HG03342 (cell line): Measurements from ENCODE around the gene HSPA12B.

ENCODE experiments used
- ATAC-seq: cut with Tn5 transposase; IDR thresholded peaks from one replicate; pipeline ENCODE4 v1.9.1; 2021; ENCODE audit warnings: mild to moderate bottlenecking, moderate library complexity; ENCODE audit not compliant: unreplicated experiment

Gene HSPA12B

DNA sequence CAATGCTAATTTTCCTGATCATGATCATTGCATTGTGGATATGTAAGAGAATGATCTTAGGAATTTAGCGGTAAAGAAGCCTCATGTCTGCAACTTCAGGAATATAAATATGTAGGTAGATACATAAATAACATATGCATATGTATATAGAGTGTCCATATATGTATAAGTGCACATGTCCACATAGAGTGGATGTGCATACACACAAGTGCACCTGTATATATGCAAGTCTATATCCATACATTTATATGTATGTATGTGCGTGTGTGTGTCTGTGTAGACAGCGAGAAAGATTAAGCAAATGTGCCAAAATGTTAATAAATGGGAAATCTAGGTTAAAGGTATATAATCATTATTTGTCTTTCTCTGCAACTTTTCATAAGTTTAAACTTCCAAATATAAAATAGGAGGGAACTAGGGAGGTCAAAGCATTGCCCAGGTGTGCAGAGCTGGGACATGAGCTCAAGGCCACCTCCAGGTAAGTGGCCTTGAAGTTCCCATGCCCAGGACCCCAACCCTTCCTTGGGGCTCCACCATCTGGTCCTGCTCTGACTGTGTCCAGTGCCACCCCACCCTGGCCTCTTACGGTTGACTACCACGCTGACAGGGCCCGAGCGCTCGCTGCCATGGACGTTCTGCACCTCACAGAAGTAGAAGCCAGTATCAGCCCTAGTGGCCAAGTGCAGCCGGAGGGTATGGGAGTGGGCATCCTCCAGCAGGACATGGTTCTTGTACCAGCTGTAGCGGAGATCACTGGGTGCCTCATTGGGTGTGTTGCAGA lies 29.7 kb upstream of the HSPA12B start:
- no peak for ATAC-seq

- ATAC-seq, result no peak
Observed at GRCh38 chr20:3704087-3704486, 28.4 kb upstream of the HSPA12B start.

DNA sequence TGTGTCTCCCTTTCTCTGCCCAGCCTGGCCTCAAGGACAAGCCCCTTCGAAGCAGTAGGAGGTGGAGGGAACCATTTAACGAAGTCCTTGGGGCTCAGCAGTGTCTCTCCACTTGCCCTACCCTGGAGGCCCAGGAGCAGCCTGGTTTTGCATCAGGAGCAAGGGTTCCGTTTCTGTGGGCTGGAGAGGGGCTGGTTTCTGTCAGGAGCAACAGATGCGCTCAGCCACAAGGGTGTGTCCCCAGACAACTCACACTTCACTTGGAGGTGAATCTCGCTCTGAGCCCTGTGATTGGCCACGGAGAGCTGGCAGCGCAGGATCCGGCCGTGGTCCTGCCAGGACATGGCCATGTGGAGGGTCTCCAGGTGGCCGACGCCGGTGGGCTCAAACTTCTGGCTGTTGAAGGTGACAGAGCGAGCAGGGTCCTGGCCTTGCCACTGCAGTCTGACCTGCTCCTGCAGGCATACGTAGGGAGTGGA lies 27.0 kb upstream of the HSPA12B start:
- ATAC-seq, result no peak

GRCh38 chr20:3705970-3706739 lies 26.3 kb upstream of the HSPA12B start:
- ATAC-seq, result no peak

DNA sequence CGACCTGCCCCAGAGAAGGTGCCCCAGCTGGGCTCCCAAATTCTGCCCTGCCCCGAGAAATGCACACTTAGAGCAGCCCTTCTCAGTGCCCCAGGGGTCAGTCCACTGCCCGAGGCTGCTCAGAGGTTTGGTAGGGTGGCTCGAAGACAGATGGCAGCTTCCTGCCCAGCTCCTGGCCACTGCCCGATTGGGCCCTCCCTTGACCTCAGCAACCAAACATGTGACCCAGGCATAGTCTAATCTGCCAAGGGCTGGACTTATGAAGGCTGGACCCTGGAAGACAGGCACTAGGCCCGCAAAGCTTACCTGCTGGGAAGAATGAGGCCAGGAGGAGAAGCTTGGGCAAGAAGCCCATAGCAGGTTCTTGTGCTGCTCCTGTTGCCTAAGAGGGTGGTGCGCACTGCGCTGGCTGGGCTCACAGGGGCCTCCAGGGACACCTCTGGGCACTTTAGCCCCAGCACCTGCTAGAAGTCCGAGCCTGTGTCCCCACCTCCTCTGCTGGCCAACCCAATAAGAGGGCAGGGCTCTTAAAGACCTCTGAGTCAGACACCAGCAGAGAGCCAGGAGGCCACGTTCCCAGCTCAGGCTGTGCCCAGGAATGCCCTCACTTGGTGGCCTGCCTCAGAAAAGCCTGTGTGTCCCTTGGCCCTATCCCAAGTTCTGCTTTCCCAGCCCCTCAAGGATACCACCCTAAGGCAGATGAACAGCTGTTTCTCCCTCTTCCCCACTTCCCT lies 25.5 kb upstream of the HSPA12B start:
- ATAC-seq, result no peak

- no peak for ATAC-seq
Observed at GRCh38 chr20:3707508-3707899, 25.0 kb upstream of the HSPA12B start.

GRCh38 chr20:3710011-3710466 lies 22.4 kb upstream of the HSPA12B start:
- no peak for ATAC-seq

- ATAC-seq, result no peak
Observed at GRCh38 chr20:3710703-3711483, 21.6 kb upstream of the HSPA12B start.

DNA sequence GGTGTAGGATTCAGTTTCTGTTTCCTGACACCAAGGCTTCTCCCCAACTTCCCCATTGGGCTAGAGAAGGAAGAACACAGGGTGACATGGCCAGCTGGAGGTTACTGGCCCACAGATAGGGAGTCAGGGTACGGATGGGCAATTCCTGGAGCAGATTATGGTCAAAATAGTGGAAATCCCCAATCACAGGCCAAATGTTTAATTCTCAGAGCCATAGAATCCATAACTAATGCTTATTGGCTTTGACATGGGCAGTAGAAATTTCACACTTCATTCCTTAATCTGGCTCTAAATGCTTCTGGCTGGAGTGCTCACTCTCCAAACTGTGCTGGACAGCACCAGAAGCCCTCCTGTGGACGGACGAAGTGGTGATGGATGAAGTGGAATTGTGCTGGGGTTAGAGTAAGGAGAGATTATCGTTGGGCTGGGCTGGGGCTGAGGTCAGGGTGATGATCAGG lies 21.0 kb upstream of the HSPA12B start:
- ATAC-seq, result no peak

DNA sequence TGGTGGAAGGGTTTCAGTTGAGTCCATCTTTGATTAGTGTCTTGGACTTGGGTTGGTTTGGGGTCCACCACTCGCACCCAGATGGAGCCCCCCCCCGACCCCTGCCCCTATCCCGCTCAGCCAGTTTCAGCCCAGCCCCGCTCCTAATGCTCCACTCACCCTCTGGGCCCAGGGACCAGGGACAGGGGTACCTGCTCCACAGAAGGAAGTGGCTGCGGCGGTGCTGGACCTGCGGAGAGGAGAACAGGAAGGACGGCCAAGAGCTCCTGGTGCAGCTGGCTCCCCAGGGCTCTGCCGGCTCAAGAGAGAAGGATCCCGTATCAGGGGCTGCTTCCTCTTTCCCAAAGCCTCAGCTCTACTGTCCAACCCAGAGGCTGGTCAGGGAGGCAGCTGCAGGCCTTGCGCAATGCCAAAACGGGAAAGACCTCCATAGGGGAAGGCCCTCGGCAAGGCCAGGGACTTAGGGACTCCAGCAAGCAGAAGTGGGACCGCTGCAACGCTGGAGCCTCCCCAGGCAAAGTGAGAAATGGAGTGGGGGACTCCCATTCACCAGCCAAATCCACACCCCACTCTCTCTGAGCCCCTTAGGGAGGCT lies 20.1 kb upstream of the HSPA12B start, which contains the start of gene SIGLEC1:
TSS of gene SIGLEC1 (minus strand) at position 322 of the 595 bp plus-strand sequence. CDS start 5,472 bp downstream, outside the sequence.
- ATAC-seq, result no peak

DNA sequence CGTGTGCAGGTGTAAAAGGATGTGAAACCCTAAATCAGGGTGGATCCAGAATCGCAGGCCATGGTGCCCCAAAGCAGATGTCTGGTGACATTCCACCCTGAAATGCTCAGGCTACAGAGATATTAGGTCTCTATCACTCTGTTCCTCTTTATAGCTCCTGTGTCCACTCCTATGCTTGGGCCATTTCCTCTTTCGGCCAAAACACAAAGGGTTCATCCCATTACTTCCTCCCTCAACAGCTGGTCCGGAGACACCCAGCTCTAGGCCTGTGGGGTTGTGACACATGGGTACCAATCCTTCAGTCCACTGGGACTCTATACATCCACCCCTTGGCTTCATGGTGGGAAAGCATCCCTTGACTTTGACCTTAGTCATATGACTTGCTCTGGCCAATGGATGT lies 18.4 kb upstream of the HSPA12B start:
- no peak for ATAC-seq

DNA sequence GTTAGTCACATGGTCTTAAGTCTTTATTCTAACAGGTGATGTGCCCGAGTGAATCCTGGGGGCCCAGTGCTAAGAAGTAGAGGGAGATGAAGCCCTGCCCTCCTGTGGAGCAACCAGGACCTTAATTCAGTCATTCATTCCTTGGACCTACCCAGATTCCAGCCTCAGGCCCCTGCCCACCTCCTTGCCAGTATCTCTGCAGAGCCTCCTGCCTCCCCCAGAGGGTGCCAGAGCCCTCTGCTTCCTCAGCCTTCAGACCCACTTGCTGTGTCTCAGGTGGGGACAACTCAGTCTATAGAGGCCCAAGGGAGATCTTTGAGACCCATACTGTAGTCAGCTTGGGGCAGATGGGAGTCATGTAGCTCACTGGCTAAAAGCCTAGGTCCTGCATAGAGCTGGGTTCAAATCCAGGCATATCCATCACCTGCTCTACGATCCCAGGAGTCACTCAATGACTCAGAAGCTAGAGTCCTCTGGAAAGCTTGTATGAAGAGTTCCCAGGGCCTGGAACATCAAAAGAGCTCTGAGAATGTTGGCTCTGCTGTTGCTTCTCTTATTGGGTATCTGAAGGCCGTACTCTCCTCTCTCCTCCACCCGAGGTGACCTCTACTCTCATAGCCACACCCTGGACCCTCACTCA lies 16.2 kb upstream of the HSPA12B start:
- ATAC-seq, result no peak

DNA sequence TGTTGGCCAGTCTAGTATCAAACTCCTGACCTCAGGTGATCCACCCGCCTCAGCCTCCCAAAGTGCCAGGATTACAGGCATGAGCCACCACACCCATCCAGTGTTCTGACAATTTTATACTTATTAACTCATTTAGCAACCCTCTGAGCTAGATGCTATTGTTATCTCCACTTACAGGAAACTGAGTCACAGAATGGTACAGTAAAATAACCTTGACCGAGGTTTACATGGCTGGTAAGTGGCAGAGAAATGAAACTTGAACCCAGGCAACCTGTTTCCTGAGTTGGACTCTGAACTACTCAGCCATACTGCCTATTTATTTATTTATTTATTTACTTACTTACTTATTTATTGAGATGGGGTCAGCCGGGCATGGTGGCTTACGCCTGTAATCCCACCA lies 13.4 kb upstream of the HSPA12B start:
- no peak for ATAC-seq

DNA sequence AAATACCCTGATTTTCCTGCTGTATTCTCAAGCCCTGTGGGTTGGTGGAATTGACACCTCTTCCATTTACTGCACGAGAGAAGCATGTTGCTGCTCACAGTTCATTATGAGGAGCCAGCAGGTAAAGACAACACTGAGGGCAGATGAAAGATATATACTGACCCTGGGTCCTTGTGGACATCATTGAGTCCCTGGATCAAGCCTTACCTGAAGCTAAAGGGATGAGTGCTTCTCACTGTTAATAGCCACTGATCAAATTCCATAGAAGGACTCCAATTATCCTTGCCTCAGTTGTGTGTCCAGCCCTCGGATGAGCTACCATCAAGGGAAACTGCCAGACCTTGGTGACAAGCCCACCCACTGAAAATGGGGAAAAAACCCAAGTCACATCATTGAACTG lies 12.4 kb upstream of the HSPA12B start:
- no peak for ATAC-seq

- ATAC-seq, result no peak
Observed at GRCh38 chr20:3720626-3721025, 11.9 kb upstream of the HSPA12B start.

GRCh38 chr20:3721912-3722311 lies 10.6 kb upstream of the HSPA12B start:
- ATAC-seq, result no peak

DNA sequence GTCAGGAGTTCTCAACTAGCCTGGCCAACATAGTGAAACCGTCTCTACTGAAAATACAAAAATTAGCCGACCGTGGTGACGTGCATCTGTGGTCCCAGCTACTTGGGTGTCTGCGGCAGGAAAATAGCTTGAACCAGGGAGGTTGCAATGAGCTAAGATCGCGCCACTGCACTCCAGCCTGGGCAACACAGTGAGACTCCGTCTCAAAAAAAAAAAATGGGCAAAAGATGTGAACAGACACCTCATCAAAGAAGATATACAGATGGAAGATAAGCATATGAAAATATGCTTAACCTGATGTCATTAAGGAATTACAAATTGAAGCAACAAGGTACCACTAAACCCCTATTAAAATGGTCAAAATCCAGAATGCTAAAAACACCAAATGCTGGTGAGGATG lies 9.2 kb upstream of the HSPA12B start:
- no peak for ATAC-seq

- no peak for ATAC-seq
Observed at GRCh38 chr20:3724356-3724755, 8.1 kb upstream of the HSPA12B start.

DNA sequence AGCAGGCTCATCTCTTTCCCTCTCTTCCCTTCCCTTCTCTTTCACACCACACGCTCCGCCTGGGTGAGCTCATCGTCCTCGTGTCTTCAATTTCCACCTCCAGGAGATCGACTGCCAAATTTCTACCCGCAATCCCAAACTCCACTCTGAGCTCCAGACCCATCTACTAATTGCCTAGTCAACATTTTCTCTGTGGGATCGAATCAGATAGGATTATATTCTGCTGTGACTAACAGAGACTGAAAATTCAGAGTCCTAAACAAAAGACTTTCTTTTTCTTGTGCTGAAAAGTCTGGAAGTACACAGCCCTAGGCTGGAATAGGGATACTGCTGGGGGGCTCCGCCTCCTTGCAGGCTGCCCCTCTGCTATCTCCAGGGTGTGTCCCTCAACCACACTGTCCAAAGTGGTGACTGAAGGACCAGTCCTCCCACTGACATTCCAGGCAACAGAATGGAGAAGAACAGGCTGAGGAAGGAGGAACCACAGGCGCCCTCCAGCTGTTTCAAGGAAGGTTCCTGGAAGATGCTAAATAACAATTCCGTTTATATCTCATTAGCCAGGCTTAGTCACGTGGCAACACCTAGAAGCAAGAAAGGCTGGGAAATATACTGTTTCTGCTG lies 5.0 kb upstream of the HSPA12B start:
- ATAC-seq, result no peak
